Esophagus muscularis mucosa (tissue), 4 donors: Measurements from ENCODE around the gene LHX6. TPM values are rescaled to one million over a fixed set of nuclear protein-coding genes. Genes with fewer than 3 reads are reported as not detected.

Experiments
- DNase-seq: peaks from one replicate; pipeline ENCODE4 v3.0.0-alpha.2; 2017; ENCODE audit errors: extremely low spot score
- H3K27ac ChIP-seq, 4 donors: fragments of 200-600 bp; sonication (generic); replicated peaks in 1 of 4; 1 replicate in 3 of 4; 2 replicates in 1 of 4; pipeline ENCODE4 v1.5.1; 2016 to 2019; ENCODE audit warnings: mild to moderate bottlenecking in 1 of 4
- H3K27me3 ChIP-seq, 4 donors: fragments of 200-600 bp; sonication (generic); one replicate each; pipeline versions ENCODE4 v1.5.1 to v1.6.0; 2016 to 2019
- H3K36me3 ChIP-seq, 4 donors: fragments of 200-600 bp; sonication (generic); one replicate each; pipeline ENCODE4 v1.5.1; 2016 to 2019
- H3K4me1 ChIP-seq, 4 donors: fragments of 200-600 bp; sonication (generic); one replicate each; pipeline ENCODE4 v1.5.1; 2016 to 2019
- H3K4me3 ChIP-seq, 4 donors: fragments of 200-600 bp; sonication (generic); 1 replicate in 2 of 4; 2 replicates in 2 of 4; pipeline ENCODE4 v1.5.1; 2016 to 2019; ENCODE audit warnings: mild to moderate bottlenecking in 4 of 4, moderate library complexity in 1 of 4
- H3K9me3 ChIP-seq, 4 donors: fragments of 200-600 bp; sonication (generic); 1 replicate in 3 of 4; 2 replicates in 1 of 4; pipeline ENCODE4 v1.5.1; 2016 to 2019
- CTCF ChIP-seq, 3 experiments: fragments of 200-600 bp in 2 of 3; fragments of 450-650 bp in 1 of 3; sonication (generic) in 2 of 3; IDR thresholded peaks; one replicate each; pipeline ENCODE4 v1.5.1; 2017 to 2019; ENCODE audit warnings: antibody characterized with exemption in 3 of 3, mild to moderate bottlenecking in 2 of 3, moderate library complexity in 1 of 3
- EP300 ChIP-seq: sonication (generic); formaldehyde crosslinking; IDR thresholded peaks from one replicate; pipeline ENCODE4 v1.6.1; 2017; ENCODE audit warnings: antibody characterized with exemption
- POLR2A ChIP-seq: fragments of 450-650 bp; IDR thresholded peaks from one replicate; pipeline ENCODE4 v1.6.1; 2017; ENCODE audit warnings: antibody characterized with exemption, moderate library complexity, mild to moderate bottlenecking, low read depth
- POLR2AphosphoS5 ChIP-seq, 2 donors: sonication (generic); formaldehyde crosslinking; IDR thresholded peaks; one replicate each; pipeline ENCODE4 v1.6.1; 2017; ENCODE audit warnings: antibody characterized with exemption in 2 of 2
- WGBS: methylation state at CpG from one replicate; pipeline ENCODE4 v1.1.5; 2018; 5-methylcytosine and 5-hydroxymethylcytosine counted together
- intact Hi-C: fragments of 100-400 bp; cut with DNase I; formaldehyde crosslinking; loops from one replicate; pipeline ENCODE4 v1.15.1; 2023
- total RNA-seq, 4 donors: library from RNA; depleted of rRNA; stranded (reverse); fragments of >200 nt; gene quantifications; one replicate each; pipeline versions ENCODE4 v1.1.0 to v1.2.1, GENCODE V29; 2016

LHX6 gene
- total RNA-seq, 4 donors from 2014 or later: 2.1 to 16.8 (median 7.1) TPM

- no peak overlapping the region for H3K27ac ChIP-seq
- intact Hi-C loops: no loop called here
- no peak for DNase-seq
- peaks cover 0 to 100% (median 75%) of the 10 kb centered on the region in 4 donors for H3K27me3 ChIP-seq
- WGBS: 19% methylated on average over 12 of the region's 27 CpGs
- TF ChIP-seq POLR2A (no peak), CTCF (IDR thresholded peaks at IDR 0.05) (no peak), EP300 (no peak), POLR2AphosphoS5 (IDR thresholded peaks at IDR 0.05) (no peak)
- H3K9me3 ChIP-seq: no peaks in the 10 kb centered on the region
- peaks cover 32 to 48% (median 42%) of the 10 kb centered on the region in 4 donors for H3K4me1 ChIP-seq
- peak overlapping the region in 1 of 4 donors; percentile 3 for H3K4me3 ChIP-seq
- H3K36me3 ChIP-seq: no peaks in the 10 kb centered on the region
Measured at GRCh38 chr9:122221183-122221811, 7.5 kb downstream of the LHX6 start.

GRCh38 chr9:122220673-122221182 lies 8.0 kb downstream of the LHX6 start:
- Histone ChIP-seq H3K9me3 (no peaks in the 10 kb centered on the region), H3K4me1 (peaks cover 27 to 42% (median 36%) of the 10 kb centered on the region in 4 donors), H3K4me3 (peak overlapping the region in 1 of 4 donors; percentile 3), H3K36me3 (no peaks in the 10 kb centered on the region), H3K27me3 (peaks cover 0 to 100% (median 75%) of the 10 kb centered on the region in 4 donors), H3K27ac (no peak overlapping the region)
- TF ChIP-seq POLR2AphosphoS5 (IDR thresholded peaks at IDR 0.05): no peak
- TF ChIP-seq POLR2A: no peak
- no peak for TF ChIP-seq CTCF (IDR thresholded peaks at IDR 0.05)
- no peak for TF ChIP-seq EP300
- WGBS: 37% methylated on average over 14 of the region's 18 CpGs
- no peak for DNase-seq
- intact Hi-C loops: no loop called here

- peaks cover 25 to 38% (median 33%) of the 10 kb centered on the region in 4 donors for H3K4me1 ChIP-seq
- no peak overlapping the region for H3K27ac ChIP-seq
- peaks cover 0 to 100% (median 72%) of the 10 kb centered on the region in 4 donors for H3K27me3 ChIP-seq
- H3K4me3 ChIP-seq: peak overlapping the region; percentile 13 to 37 (median 32)
- intact Hi-C loops: no loop called here
- H3K9me3 ChIP-seq: no peaks in the 10 kb centered on the region
- WGBS: 25% methylated on average over 45 of the region's 57 CpGs
- no peaks in the 10 kb centered on the region for H3K36me3 ChIP-seq
- peak in 1 of 2 donors; percentile 58 for TF ChIP-seq POLR2AphosphoS5 (IDR thresholded peaks at IDR 0.05)
- TF ChIP-seq CTCF (IDR thresholded peaks at IDR 0.05): no peak
- no peak for DNase-seq
Measured at GRCh38 chr9:122219856-122220672, 8.7 kb downstream of the LHX6 start.

- Histone ChIP-seq H3K36me3 (no peaks in the 10 kb centered on the region), H3K27ac (no peak overlapping the region), H3K4me3 (peak overlapping the region; percentile 13 to 37 (median 32)), H3K27me3 (peaks cover 0 to 100% (median 76%) of the 10 kb centered on the region in 4 donors), H3K4me1 (peaks cover 26 to 43% (median 37%) of the 10 kb centered on the region in 4 donors), H3K9me3 (no peaks in the 10 kb centered on the region)
- intact Hi-C loops: no loop called here
- WGBS: 9% methylated on average over 30 of the region's 59 CpGs
- DNase-seq: no peak
- no peak for TF ChIP-seq POLR2AphosphoS5 (IDR thresholded peaks at IDR 0.05)
- TF ChIP-seq CTCF (IDR thresholded peaks at IDR 0.05): no peak
- no peak for TF ChIP-seq EP300
- no peak for TF ChIP-seq POLR2A
Measured at GRCh38 chr9:122218935-122219855, 9.6 kb downstream of the LHX6 start.
